Progenitor cell of endocrine pancreas (in vitro differentiated cells): ENCODE data around the gene HRAS. TPM values are rescaled to one million over a fixed set of nuclear protein-coding genes. Genes with fewer than 3 reads are reported as not detected.
A peak's percentile ranks its signal among the peaks of the same experiment; 100 is the strongest.

Experiments used
- DNase-seq: peaks from one replicate; pipeline ENCODE4 v3.0.0; 2021; ENCODE audit warnings: low spot score; ENCODE audit not compliant: unreplicated experiment
- H3K27ac Mint-ChIP-seq: 2 replicates; pipeline ENCODE4 v1.8.0; 2021; ENCODE audit warnings: mild to moderate bottlenecking, moderate library complexity, mixed read lengths
- H3K27me3 Mint-ChIP-seq: 2 replicates; pipeline ENCODE4 v1.8.0; 2021; ENCODE audit warnings: mixed read lengths
- H3K36me3 Mint-ChIP-seq: 2 replicates; pipeline ENCODE4 v1.8.0; 2022; ENCODE audit warnings: mixed read lengths; ENCODE audit not compliant: insufficient read depth
- H3K4me1 Mint-ChIP-seq: 2 replicates; pipeline ENCODE4 v1.8.0; 2021; ENCODE audit warnings: low read depth, mixed read lengths
- H3K4me3 Mint-ChIP-seq: 2 replicates; pipeline ENCODE4 v1.8.0; 2021; ENCODE audit warnings: low read depth, mild to moderate bottlenecking, moderate library complexity, mixed read lengths
- H3K9me3 Mint-ChIP-seq: 2 replicates; pipeline ENCODE4 v1.8.0; 2021; ENCODE audit warnings: low read depth, mixed read lengths
- CTCF ChIP-seq: fragments of 200-600 bp; sonication (generic); IDR thresholded peaks from one replicate; pipeline ENCODE4 v1.5.0; 2021; ENCODE audit warnings: antibody characterized with exemption, mild to moderate bottlenecking; ENCODE audit not compliant: unreplicated experiment
- total RNA-seq: library from RNA; stranded (reverse); gene quantifications from 2 replicates; pipeline ENCODE4 v1.2.1, GENCODE V29; 2021

Gene HRAS
- total RNA-seq, 1 donor from 2014 or later = 61.6 TPM

DNA sequence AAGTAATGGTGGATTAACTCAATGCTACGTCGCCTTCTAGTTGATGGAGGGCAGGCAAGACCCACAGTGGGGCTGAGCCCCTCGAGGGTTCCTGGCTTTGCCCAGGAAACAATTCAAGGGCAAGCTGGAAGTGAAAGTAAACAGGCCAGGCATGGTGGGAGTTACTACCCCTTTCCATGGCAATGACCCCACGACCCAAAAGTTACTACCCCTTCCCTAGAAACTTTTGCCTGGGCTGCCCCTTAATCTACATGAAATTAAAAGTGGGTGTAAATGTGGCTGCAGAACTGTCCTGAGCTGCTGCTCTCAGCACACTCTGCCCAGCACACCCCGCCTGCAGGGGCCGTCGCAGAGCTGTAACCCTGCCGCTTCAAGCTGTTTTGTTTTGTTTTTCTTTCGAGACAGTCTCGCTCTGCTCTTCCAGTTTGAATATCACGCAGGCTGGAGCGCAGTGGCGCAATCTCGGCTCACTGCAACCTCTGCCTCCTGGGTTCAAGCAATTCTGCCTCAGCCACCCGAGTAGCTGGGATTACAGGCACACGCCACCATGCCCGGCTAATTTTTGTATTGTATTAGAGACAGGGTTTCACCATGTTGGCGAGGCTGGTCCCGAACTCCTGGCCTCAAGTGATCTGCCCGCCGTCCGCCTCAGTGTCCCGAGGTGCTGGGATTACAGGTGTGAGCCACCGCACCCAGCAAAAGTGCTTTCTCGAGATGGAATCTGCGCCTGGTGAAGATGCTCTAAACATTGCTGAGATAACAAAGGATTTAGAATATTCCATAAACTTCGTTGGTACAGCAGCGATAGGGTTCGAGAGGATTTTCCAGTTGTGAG, 22.4 kb downstream of the HRAS start:
- Mint-ChIP-seq H3K27me3 (no peaks in the 10 kb centered on the region), H3K9me3 (peaks cover 6% of the 10 kb centered on the region), H3K36me3 (peaks cover 24% of the 10 kb centered on the region), H3K27ac (peak overlapping the region; percentile 49), H3K4me1 (peaks cover 1% of the 10 kb centered on the region), H3K4me3 (no peak overlapping the region)
- TF ChIP-seq CTCF = no peak
- no peak for DNase-seq

GRCh38 chr11:508956-509355, 26.4 kb downstream of the HRAS start:
- Mint-ChIP-seq H3K36me3 (peaks cover 9% of the 10 kb centered on the region), H3K27ac (no peak overlapping the region), H3K4me3 (no peak overlapping the region), H3K9me3 (no peaks in the 10 kb centered on the region), H3K27me3 (no peaks in the 10 kb centered on the region), H3K4me1 (peaks cover 4% of the 10 kb centered on the region)
- TF ChIP-seq CTCF = no peak
- DNase-seq = no peak

GRCh38 chr11:507727-508515, 27.5 kb downstream of the HRAS start:
- no peak for TF ChIP-seq CTCF
- Mint-ChIP-seq H3K9me3 (no peaks in the 10 kb centered on the region), H3K4me3 (peak overlapping the region; percentile 96), H3K36me3 (peaks cover 6% of the 10 kb centered on the region), H3K27me3 (no peaks in the 10 kb centered on the region), H3K4me1 (peaks cover 4% of the 10 kb centered on the region), H3K27ac (peak overlapping the region; percentile 73)
- DNase-seq = no peak

- DNase-seq = peak; percentile 98
- H3K27ac Mint-ChIP-seq = peak within 1 kb of the TSS; percentile 99
- peaks cover 4% of the 10 kb centered on the region for H3K4me1 Mint-ChIP-seq
- H3K36me3 Mint-ChIP-seq = peaks cover 6% of the 10 kb centered on the region
- peak within 1 kb of the TSS; percentile 96 for H3K4me3 Mint-ChIP-seq
- H3K27me3 Mint-ChIP-seq = no peaks in the 10 kb centered on the region
- no peaks in the 10 kb centered on the region for H3K9me3 Mint-ChIP-seq
- TF ChIP-seq CTCF = no peak
Measured at GRCh38 chr11:506995-507726, 28.2 kb downstream of the HRAS start, which contains the start of gene RNH1. Gene RNH1, minus strand, starts transcription at chr11:507242. Its CDS starts 5,080 bp downstream, at chr11:502162.
